Dermis microvascular lymphatic vessel endothelial cell (primary cell): ENCODE data around the gene SYDE1. TPM values are rescaled to one million over a fixed set of nuclear protein-coding genes. Genes with fewer than 3 reads are reported as not detected.
"Not testable (repeated sequence)": the region's sequence is repeated elsewhere in the genome, so short reads cannot be mapped to it uniquely, and the experiment has no call there.

ENCODE experiments used
- DNase-seq, 2 donors: peaks; one replicate each; pipeline versions ENCODE4 v3.0.0 to v3.0.0-alpha.2; 2010; ENCODE audit warnings: low read depth in 2 of 2
- total RNA-seq: library from RNA; depleted of rRNA; stranded (reverse); fragments of >200 nt; gene quantifications from 2 replicates; pipeline ENCODE4 v1.2.1, GENCODE V29; 2014

Gene SYDE1
- 7.7 and 15.8 TPM in 2 replicates for total RNA-seq

GRCh38 chr19:15107061-15108010 is at the start of gene SYDE1:
SYDE1 (plus strand) TSS chr19:15107401; CDS start chr19:15107434, 33 bp downstream.
- DNase-seq: peak; percentile 24 to 44

- DNase-seq: no peak
These were observed 45.2 kb upstream of the SYDE1 start for GRCh38 chr19:15062036-15062435.

GRCh38 chr19:15070386-15070785 is 36.8 kb upstream of the SYDE1 start:
- not testable (repeated sequence) for DNase-seq

- DNase-seq: no peak
These were observed 34.1 kb upstream of the SYDE1 start for GRCh38 chr19:15072930-15073647.

GRCh38 chr19:15074371-15074770 is 32.8 kb upstream of the SYDE1 start:
- DNase-seq: no peak

GRCh38 chr19:15075806-15076205 is 31.4 kb upstream of the SYDE1 start:
- no peak for DNase-seq

- DNase-seq: peak in 1 of 2 donors; percentile 8
These were observed 27.2 kb upstream of the SYDE1 start for GRCh38 chr19:15080002-15080401.

GRCh38 chr19:15081911-15082310 is 25.3 kb upstream of the SYDE1 start, which contains the start of gene OR1I1:
OR1I1 (plus strand) TSS chr19:15082211; CDS start chr19:15087066, 4,855 bp downstream.
- DNase-seq: no peak

GRCh38 chr19:15087182-15087581 is 20.0 kb upstream of the SYDE1 start:
- DNase-seq: no peak

- peak; percentile 68 to 75 for DNase-seq
These were observed 15.1 kb upstream of the SYDE1 start for GRCh38 chr19:15091918-15092753.

- DNase-seq: no peak
These were observed 14.2 kb upstream of the SYDE1 start for GRCh38 chr19:15093001-15093400.

- DNase-seq: no peak
These were observed 11.0 kb upstream of the SYDE1 start for GRCh38 chr19:15096223-15096622.

GRCh38 chr19:15097980-15098379 is 9.2 kb upstream of the SYDE1 start:
- DNase-seq: not testable (repeated sequence)

GRCh38 chr19:15098460-15098859 is 8.7 kb upstream of the SYDE1 start:
- no peak for DNase-seq

GRCh38 chr19:15099017-15099582 is 8.1 kb upstream of the SYDE1 start:
- DNase-seq: no peak

- peak; percentile 47 to 72 for DNase-seq
These were observed 5.6 kb upstream of the SYDE1 start for GRCh38 chr19:15101479-15102082.

GRCh38 chr19:15104003-15104402 is 3.2 kb upstream of the SYDE1 start:
- no peak for DNase-seq

GRCh38 chr19:15104411-15104810 is 2.8 kb upstream of the SYDE1 start:
- DNase-seq: no peak

- no peak for DNase-seq
These were observed 2.2 kb upstream of the SYDE1 start for GRCh38 chr19:15105044-15105443.

GRCh38 chr19:15108145-15108844 is 1.1 kb downstream of the SYDE1 start:
- DNase-seq: peak in 1 of 2 donors; percentile 35
